Endothelial cell (in vitro differentiated cells): ENCODE measurements around the gene IL1RAPL2. TPM values are rescaled to one million over a fixed set of nuclear protein-coding genes. Genes with fewer than 3 reads are reported as not detected.
"Not testable (repeated sequence)": the region's sequence is repeated elsewhere in the genome, so short reads cannot be mapped to it uniquely, and the experiment has no call there.

ENCODE experiments used
- DNase-seq: peaks from one replicate; pipeline ENCODE4 v3.0.0; 2021; ENCODE audit warnings: low spot score
- H3K27ac Mint-ChIP-seq: one replicate; pipeline ENCODE4 v1.8.0; 2021; ENCODE audit warnings: mixed read lengths, inconsistent platforms; ENCODE audit not compliant: unreplicated experiment
- H3K27me3 Mint-ChIP-seq: one replicate; pipeline ENCODE4 v1.8.0; 2021; ENCODE audit warnings: mild to moderate bottlenecking, moderate library complexity, mixed read lengths, inconsistent platforms; ENCODE audit not compliant: unreplicated experiment
- H3K36me3 Mint-ChIP-seq: one replicate; pipeline ENCODE4 v1.8.0; 2021; ENCODE audit warnings: mild to moderate bottlenecking, low read depth, mixed read lengths, inconsistent platforms; ENCODE audit not compliant: unreplicated experiment
- H3K4me1 Mint-ChIP-seq: one replicate; pipeline ENCODE4 v1.8.0; 2021; ENCODE audit warnings: mild to moderate bottlenecking, mixed read lengths, inconsistent platforms; ENCODE audit not compliant: unreplicated experiment
- H3K4me3 Mint-ChIP-seq: one replicate; pipeline ENCODE4 v1.8.0; 2021; ENCODE audit warnings: mild to moderate bottlenecking, mixed read lengths, inconsistent platforms; ENCODE audit not compliant: unreplicated experiment
- H3K9me3 Mint-ChIP-seq: one replicate; pipeline ENCODE4 v1.8.0; 2021; ENCODE audit warnings: mixed read lengths, inconsistent platforms; ENCODE audit not compliant: unreplicated experiment
- total RNA-seq: library from RNA; stranded (reverse); fragmentation: NEBNext Ultra II Directional; extraction: Animal tissue kit (Norgen Biotek cat#: 25700); gene quantifications from one replicate; pipeline ENCODE4 v1.2.1, GENCODE V29; 2021; ENCODE audit not compliant: unreplicated experiment
- TF ChIP-seq, protein P1 (sequence below): fragments of 200-600 bp; sonication (generic); IDR thresholded peaks from one replicate; pipeline ENCODE4 v1.5.0; 2021; ENCODE audit warnings: antibody characterized with exemption; ENCODE audit not compliant: unreplicated experiment

Gene IL1RAPL2
- total RNA-seq, 1 donor from 2014 or later: 0.51 TPM

- Mint-ChIP-seq H3K9me3 (no peaks in the 10 kb centered on the region), H3K36me3 (no peaks in the 10 kb centered on the region), H3K27me3 (no peaks in the 10 kb centered on the region), H3K4me3 (no peak overlapping the region), H3K27ac (no peak overlapping the region), H3K4me1 (no peaks in the 10 kb centered on the region)
- TF ChIP-seq, protein P1, sequence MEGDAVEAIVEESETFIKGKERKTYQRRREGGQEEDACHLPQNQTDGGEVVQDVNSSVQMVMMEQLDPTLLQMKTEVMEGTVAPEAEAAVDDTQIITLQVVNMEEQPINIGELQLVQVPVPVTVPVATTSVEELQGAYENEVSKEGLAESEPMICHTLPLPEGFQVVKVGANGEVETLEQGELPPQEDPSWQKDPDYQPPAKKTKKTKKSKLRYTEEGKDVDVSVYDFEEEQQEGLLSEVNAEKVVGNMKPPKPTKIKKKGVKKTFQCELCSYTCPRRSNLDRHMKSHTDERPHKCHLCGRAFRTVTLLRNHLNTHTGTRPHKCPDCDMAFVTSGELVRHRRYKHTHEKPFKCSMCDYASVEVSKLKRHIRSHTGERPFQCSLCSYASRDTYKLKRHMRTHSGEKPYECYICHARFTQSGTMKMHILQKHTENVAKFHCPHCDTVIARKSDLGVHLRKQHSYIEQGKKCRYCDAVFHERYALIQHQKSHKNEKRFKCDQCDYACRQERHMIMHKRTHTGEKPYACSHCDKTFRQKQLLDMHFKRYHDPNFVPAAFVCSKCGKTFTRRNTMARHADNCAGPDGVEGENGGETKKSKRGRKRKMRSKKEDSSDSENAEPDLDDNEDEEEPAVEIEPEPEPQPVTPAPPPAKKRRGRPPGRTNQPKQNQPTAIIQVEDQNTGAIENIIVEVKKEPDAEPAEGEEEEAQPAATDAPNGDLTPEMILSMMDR: no peak
- DNase-seq: no peak
Measured at GRCh38 chrX:104669063-104669462, 103.1 kb downstream of the IL1RAPL2 start.

DNA sequence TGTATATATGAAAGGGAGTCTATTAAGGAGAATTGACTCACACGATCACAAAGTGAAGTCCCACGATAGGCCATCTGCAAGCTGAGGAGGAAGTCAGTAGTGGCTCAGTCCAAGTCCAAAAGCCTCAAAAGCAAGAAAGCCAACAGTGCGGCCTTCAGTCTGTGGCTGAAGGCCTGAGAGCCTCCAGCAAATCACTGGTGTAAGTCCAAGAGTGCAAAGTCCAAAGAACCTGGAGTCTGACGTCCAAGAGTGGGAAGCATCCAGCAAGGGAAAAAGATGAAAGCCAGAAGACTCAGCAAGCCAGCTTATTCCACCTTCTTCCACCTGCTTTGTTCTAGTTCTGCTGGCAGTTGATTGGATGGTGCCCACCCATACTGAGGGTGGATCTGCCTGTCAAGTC, 104.1 kb downstream of the IL1RAPL2 start:
- H3K27ac Mint-ChIP-seq: no peak overlapping the region
- no peak for DNase-seq
- no peaks in the 10 kb centered on the region for H3K4me1 Mint-ChIP-seq
- H3K27me3 Mint-ChIP-seq: no peaks in the 10 kb centered on the region
- H3K9me3 Mint-ChIP-seq: no peaks in the 10 kb centered on the region
- TF ChIP-seq, protein P1: no peak
- H3K4me3 Mint-ChIP-seq: no peak overlapping the region
- no peaks in the 10 kb centered on the region for H3K36me3 Mint-ChIP-seq

- H3K9me3 Mint-ChIP-seq, DNase-seq, H3K27ac Mint-ChIP-seq, H3K36me3 Mint-ChIP-seq, H3K27me3 Mint-ChIP-seq, H3K4me3 Mint-ChIP-seq: not testable (repeated sequence)
- peaks cover 10% of the 10 kb centered on the region for H3K4me1 Mint-ChIP-seq
Measured at GRCh38 chrX:104677517-104677916, 111.5 kb downstream of the IL1RAPL2 start.

GRCh38 chrX:104679175-104679574, 113.2 kb downstream of the IL1RAPL2 start:
- Mint-ChIP-seq H3K4me3 (no peak overlapping the region), H3K36me3 (no peaks in the 10 kb centered on the region), H3K9me3 (no peaks in the 10 kb centered on the region), H3K27me3 (no peaks in the 10 kb centered on the region), H3K27ac (peak overlapping the region; percentile 94), H3K4me1 (peaks cover 10% of the 10 kb centered on the region)
- no peak for DNase-seq
- TF ChIP-seq, protein P1: no peak

DNA sequence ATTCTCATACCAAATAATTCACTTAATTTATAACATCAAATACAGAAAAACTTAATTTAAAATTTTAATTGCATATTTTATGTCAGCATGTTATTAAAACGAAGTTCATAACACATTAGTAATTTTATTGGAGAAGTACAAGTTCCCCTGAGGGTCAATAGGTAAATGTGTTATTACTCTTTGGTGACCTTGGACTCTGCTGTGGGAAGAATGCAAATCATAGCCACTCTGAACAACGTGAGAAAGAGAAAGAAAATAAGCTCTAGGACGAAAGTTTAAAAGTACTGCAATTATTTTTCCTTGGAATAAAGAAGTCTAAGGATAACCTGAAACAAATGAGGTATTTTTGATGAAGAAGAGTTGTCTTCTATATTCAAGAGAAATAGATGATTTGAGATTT, 115.2 kb downstream of the IL1RAPL2 start:
- Mint-ChIP-seq H3K4me1 (peaks cover 10% of the 10 kb centered on the region), H3K27me3 (no peaks in the 10 kb centered on the region), H3K9me3 (no peaks in the 10 kb centered on the region), H3K4me3 (no peak overlapping the region), H3K27ac (no peak overlapping the region), H3K36me3 (no peaks in the 10 kb centered on the region)
- DNase-seq: no peak
- TF ChIP-seq, protein P1: no peak

DNA sequence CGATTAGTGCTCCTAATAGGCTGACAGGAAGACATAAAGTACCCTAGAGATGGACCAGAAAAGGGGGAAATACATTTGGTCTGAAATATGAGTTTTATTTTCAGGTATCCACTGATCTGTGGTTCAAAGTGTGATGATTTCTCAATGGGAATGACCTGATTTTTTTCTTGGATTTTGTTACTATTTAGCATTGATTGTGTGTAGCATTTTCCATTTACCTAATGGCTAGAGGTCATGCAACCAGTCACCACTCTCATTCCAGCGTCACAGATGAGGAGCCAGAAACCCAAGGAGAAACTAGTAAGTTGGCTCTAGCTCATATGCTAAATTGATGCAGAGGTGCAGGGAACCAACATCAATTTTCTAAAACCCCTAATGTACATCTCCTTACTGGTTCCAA, 118.1 kb downstream of the IL1RAPL2 start:
- TF ChIP-seq, protein P1: no peak
- no peak for DNase-seq
- Mint-ChIP-seq H3K4me3 (no peak overlapping the region), H3K27me3 (no peaks in the 10 kb centered on the region), H3K27ac (no peak overlapping the region), H3K4me1 (peaks cover 6% of the 10 kb centered on the region), H3K9me3 (no peaks in the 10 kb centered on the region), H3K36me3 (no peaks in the 10 kb centered on the region)
